SKM-1 treated with dmso at 0.1 percent for 144 hours (cell line): ENCODE results near the gene SLC7A9.

Experiments
- DNase-seq: peaks from one replicate; lab custom pipeline; 2025; ENCODE audit not compliant: unreplicated experiment; lab: John Stamatoyannopoulos, UW

SLC7A9 gene

DNA sequence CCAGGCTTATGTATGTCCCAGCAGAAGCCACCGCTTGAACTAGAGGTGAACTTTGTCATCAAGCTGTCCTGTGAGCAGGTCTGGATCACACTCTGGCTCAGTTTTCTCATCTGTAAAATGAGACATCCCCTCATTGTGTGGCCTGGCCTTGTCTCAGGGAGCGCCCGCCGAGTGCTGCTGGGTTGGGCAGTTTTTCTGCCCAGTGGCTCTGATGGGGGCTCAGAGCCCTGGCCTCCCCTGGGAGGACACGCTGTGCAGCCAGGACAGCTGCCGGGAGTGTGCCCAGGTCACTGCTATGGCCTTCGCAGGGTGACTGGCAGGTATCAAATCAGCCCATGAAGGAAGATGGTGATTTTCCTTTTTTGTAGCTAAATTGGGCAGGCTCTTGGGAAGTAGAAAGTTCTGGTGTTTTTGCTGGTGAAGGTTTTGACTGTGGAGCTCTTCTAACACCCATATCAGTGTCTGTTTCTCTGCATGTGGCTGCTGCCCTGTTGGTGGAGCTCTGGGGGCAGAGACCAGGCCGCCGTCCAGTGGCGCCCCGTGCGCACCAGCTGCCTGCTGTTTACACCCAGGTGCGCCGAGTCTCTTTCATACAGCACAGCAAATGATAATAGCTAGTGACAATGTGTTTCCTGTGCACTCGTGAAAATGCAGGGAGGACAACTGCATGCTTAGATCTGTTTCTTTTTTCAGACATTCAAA, 40.8 kb downstream of the SLC7A9 start:
- DNase-seq, result no peak

DNA sequence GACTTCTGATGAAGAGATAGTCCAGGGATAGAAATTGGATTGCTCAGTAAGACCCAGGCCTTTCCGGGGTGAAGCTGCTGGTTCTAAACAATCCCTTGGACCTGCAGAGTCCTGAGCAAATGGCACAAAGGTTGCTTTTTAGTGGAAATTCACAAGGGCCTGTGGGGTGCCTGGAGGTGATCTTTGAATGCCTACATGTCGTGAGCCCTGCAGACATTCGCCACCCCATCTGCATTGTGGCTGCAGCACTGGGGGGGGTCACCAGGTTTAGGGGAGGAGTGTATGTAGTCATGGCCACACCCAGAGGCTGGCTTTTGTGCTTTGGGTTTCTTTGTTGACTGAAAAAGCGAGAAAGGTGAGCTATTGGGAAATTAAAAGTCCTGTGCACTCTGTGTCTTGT, 41.4 kb downstream of the SLC7A9 start:
- no peak for DNase-seq

DNA sequence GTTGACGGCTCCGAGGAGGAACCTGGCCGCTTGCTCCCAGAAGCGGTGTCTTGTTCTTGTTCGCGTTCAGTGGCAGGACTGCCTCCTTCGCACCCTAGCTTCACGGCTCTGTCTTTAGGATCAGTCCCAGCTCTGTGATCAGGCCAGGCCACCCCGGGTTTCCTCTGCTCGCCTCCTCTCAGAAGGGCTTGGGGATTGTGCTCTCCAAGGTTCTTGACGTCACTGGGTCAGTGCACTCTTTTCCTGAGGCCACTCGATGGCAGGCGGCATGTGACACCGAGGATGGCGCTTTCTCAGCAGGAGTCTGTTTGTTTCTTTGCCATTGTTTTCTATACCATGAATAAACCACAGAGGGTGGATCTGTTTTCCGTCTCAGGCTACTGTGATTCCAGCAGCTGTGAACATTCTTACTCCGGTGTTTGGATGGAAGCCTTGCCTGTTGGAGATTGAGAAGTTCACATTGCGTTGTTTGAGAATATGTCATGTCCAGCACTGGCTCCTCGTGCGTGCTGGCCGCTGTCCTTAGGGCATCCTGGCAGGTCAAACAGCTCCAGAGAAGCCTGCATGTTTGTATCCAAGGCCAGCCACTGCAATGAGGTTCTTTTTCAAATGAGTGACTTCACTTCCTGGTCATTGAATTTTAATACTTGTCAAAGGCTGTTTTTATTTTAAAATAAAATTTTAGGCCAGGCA, 44.5 kb downstream of the SLC7A9 start:
- no peak for DNase-seq

DNA sequence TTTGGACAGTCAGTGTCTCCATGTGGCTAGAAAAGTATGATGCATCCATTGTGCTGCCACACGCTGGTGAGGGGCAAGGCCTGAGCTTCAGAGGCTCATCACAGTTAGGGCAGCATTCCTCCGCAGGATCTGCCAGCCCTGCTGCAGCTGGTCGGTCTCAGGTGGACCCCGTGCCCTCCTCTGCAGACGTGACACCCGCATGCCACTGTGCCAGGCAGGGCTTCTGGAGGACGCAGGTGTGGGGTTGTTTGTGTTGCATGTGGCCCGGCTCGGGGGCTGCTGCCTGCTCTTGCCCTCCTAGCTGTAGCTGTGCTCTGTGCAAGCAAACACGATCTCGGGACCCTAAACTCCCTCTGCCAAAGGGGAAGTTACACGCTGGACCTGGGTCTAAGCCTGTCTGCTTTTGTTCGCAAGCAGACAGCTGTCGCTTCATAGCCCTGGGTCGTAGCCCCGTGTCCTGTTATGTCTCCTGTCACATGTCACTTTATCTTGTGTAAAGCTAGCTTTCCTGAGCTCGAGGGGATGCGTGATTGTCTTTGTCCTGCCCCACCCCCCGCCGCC, 45.3 kb downstream of the SLC7A9 start:
- no peak for DNase-seq

DNA sequence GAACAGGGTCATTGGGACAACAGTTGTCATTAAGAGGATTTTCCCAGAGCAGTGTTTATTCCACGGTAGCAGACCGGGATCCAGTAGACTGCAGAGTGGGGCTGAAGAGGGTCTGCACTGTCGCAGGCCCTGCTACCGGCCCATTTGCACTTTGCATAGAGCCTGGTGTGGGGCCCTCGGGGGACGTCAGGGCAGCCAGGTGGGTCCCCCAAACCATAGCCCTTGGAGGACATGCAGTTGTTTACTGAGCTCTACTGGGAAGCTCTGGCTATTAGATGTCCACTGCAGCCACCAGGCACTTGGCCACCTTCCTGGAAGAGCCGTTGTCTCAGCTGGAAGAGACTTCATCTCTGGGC, 45.8 kb downstream of the SLC7A9 start:
- no peak for DNase-seq

DNA sequence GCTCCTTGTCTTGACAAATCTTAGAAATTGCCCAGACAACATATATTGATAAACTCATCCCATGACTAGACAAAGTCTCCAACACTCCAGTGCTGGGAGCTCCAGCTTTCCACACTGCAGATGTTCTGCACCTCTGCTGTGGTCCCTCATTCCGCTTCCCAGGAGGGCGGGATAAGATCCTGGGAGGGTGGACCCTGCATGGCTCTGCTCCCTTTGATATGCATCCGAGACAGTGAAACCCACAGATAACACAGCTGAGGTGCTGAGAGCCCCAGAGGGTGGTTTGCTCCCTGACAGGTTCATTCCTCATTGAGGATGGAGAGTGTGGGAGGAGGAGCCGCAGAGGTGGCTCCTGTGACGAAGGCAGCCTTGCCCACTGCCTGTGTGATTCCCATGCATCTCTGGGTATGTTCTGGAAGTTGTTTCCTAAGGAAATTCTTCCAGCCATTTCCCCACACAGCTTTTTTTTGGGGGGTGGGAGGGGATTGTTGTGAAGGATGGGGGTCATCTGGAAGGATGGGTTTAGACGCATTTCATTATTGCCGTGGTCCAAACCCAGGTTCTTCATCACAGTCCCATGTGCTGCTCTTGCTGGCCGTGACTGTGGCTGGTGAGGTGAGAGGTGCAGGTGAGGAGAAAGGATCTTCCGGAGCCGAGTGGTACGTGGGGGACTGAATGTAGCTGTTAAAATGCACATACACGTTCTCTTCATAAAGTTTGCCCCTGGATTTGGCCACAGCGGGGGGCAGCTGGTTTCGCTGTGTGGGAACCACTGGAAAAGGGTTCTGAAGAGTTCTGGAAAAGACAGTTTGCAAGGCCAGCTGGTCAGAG, 46.4 kb downstream of the SLC7A9 start:
- DNase-seq, result no peak

DNA sequence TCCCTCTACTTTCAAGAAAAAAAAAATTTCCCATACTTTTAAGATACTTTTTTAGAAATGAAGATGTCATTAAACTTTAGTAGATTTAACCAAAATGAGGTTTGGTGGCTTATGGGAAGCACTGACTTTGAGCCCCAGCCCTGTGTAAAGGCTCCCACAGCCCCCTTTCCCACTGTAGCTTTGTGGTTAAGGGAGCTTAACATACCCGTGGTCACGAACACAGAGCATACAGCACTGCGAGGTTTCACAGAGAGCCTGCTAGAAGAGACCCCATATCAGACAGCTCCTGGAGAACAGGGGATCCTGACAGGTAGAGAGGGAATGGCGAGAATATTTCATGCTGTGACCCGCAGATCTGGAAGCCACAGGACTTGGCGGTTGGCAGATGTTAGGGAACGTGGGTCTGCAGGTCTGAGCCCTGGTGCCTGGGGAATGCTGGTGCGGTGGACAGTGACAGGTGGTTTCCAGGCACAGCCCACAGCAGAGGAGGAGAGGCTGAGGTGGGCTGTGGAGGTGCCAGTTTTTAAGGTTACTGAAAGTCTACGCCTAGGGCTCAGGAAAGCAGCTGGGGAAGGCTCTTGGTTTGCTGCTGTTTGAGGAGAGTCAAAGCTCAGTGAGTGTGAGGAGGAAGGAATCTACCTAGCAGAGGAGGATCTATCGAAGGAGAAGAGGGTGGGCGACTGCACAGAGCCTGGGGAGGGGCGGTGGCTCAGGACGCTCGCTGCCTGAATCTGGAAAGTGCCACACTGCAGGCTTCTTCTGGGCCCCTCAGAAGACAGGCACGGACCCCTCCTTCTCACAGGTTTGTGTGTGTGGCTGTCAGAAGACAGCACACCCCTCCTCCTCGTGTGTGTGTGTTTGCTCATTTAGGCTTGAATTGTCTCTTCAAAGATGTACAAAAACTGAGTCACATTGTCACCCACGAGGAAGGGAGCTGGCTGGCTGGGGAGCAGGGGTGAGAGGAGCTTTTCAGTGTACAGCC, 49.9 kb downstream of the SLC7A9 start:
- DNase-seq, result no peak

DNA sequence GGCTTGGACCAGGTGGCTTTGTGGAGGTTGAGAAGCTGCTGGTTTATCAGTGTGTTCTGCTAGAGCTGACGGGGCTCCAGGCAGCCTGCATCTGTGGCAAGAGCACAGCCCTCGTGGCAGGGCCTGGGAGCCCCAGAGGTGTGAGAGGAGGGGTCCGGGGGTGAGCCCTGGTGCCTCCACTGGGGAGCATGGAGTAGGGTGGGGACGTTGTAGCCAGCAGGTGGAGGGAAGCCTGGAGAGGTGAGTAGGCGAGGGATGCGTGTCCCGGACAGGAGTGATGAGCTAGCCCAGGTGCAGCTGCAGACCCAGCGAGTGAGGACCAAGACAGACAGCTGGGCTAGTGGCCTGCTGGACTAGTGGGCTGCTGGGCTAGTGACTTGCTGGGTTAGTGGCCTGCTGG, 51.0 kb downstream of the SLC7A9 start:
- DNase-seq, result no peak

DNA sequence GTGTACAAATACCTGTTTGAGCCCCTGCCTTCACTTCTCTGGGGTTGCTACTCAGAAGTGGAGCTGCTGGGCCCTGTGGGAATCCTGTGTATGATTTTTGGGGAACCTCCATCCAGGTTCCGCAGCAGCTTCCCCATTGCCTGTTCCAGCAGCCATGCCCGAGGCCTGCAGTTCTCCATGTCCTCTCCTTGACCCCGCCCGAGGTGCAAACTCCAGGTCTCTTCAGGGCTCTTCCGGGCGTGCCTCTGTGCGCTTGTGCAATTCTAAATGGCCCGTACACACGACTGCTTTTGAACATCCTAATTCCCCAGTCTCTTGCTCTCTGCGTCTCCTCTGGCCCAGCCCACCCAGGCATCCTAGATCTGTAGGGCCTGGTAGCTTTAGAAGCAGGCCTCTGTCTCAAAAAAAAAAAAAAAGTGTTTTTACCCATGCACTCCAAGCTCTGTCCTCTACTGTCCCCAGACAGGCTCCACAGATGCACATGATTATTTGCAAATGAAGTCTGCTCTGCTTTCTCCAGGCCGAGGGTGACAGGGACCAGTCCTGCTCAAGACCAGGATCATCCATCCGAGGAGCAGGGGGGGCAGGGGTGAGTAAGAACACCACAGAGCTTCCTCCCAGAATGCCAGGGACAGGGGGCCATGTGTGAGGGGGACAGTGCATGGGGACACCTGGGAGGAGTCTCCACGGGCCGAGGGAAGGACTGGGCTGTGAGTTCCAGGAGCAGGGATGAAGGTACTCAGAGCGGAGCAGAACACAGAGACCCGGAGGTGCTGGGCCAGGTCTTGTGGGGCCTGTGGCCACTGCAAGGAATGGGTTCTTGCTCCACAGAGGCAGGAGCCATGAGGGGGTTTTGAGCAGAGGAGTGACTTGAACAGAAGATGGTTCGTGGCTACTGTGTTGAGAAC, 51.7 kb downstream of the SLC7A9 start:
- DNase-seq, result no peak

DNA sequence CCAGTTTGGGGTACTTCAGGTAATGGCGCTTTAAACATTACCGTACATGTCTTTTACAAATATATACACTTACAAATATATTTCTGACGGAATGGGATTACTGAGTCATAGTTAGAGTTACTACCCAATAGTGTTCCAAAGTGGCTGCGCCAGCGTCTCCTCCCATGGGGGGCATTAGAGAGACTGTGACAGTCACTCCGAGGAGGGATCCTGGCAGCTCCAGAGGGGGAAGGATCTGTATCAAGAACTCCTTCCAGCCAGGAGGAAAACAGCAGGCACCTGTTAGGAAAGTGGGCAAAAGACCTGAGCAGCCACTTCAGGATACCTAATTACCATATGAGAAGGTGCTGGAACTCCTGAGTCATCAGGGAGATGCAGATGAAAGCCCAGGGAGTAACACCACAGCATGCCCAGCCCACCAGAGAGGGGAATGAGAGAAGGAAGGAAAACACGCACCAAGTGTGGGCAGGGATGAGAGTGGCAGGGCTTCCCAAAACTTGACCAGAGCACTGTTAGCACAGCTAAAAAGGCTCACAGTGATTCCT, 52.9 kb downstream of the SLC7A9 start:
- no peak for DNase-seq

DNA sequence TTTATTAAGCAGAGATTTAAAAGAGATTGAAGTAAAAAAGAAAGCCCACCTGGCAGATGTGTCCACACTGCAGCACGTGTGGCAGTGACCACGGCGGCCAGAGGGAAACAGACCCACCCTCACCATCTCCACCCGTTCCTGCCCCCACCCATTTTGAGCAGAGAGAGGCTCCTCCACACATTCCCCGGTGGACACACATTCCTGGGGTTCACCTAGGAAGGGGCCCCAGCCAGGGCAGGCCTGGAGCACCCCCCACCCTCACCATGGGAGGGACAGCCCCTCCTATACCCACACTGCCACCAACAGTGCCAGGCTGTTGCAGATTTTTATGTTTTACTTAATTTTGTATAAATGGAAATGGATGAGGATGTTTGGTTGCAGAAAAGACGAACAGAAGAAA, 54.9 kb downstream of the SLC7A9 start:
- DNase-seq, result no peak

DNA sequence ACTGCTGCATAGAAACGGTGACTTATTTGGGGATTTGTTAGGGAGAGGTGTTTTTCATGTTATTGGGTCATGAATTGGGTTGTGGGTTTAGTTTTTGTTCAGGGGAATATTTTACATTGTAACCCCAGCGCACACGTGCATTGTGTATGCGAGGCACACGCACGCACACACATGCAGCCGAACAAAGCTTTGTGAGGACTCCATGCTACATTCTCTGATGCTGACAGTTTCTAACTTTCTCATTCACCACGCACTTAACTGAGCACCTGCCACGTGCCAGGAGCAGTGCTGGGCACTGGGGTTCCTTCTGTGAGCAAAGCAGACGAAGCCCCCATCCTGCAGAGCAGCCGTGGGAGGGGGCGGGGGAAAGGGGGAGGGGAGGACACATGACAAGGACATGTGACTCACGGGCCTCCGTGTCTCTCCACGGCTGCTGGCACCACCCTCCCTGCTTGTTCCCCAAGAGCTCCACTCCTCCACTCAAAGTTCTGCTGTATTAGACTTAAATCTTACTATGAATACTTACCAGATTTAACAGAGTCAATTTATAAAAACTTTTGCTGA, 55.6 kb downstream of the SLC7A9 start:
- no peak for DNase-seq

DNA sequence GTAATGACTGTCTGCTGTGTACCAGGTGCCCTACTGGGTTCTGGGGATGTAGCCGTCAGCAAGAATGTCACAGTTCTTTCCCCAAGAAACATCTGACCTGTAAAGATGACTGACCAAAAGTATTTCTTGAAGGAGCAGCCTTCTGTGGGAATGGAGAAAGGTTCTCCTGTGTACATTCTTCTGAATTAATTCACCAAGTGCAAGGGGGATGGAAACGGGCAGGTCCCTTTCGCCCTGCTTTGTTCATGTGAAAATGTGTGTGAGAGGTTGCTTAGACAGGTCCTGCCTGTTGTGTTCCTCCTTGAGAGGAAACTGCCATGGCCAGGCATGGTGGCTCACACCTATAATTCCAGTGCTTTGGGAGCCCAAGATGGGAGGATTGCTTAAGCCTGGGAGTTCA, 57.0 kb downstream of the SLC7A9 start:
- no peak for DNase-seq

DNA sequence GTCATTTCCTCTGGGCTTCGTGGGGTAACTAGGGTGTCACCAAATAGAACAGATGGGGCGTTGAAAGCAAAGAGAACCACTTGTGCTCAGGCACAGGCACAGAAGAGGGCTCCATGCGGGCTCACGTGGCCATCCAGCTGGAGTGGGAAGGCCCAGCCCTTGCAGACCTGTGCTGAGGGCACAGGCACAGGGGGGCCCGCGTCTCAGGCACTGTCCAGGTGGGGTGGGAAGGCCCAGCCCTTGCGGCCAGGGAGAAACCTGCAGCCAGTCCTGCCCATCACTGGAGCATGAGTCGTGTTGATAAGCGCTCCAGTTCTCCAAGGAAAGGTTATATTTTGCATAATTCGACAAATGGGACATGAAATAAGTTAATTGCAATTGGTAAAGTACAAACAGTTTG, 57.5 kb downstream of the SLC7A9 start:
- DNase-seq, result no peak

DNA sequence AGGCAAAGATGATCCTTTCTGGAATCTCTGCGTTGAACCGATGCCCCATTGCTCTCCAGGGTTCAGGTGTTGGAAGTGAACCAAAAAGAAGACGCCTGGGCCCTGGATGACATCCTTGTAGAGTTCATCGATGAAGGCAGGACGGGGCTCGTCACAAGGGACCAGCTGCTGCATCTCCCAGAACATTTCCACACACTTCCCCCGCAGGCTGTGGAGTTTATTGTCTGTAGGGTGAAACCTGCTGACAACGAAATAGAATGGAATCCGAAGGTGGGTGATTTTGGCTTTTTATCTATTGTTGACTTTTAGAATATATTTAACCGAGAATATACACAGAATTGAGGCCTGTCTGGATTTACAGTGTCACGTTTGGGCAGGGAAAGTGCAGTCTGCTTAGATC, 58.4 kb downstream of the SLC7A9 start:
- no peak for DNase-seq

DNA sequence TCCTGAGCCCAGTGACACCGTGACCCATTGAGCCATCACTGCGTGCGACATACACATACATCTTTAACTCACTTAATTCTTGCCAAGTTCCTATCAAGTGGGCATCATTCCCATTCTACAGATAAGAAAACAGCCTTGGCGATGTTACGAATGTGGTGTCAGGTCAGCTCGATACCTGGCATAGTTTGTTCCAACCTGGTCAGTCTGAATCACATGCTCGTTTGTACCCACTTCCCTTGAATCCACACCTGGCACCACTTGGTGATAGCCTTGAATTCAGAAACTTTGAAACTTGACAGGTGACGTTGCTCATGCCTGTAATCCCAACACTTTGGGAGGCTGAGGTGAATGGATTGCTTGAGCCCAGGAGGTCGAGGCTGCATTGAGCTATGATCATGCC, 59.1 kb downstream of the SLC7A9 start:
- DNase-seq, result no peak

DNA sequence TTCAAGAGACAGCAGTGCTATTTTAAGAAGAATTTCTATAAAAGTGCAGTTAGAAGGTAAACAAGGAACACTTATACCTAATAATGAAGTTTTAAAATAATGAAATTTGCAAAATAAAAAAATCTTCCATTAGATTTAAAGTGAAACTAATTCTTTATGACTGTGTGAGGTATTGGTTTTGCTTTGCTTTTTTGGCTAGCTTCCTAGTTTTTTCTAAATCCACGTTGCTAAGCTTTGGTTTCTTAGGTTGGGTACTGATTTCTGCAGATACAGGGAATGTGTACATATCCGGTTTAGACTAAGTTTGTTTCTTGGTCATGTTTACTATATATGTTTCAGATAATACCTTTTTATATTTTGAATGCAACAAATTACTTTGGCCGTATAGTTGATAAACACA, 59.8 kb downstream of the SLC7A9 start:
- DNase-seq, result no peak

DNA sequence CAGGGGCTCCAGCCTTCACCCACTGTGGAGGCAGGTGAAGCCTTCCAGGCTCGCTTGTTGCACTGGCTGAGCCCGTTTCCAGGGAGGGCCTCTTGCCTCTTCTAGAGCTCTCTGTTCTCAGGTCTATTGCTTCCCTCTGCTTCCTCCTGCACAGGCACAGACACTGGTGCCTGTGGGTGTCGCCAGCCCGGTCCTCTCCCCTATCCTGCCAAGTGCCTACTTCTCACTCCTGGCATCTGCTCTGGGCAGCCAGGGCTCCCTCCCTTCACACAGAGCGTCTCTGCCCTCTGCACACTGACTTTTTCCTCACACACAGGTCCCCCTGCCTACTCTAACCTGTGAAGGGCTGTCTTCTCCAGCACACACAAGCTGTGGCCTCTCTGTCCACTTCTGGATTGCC, 60.3 kb downstream of the SLC7A9 start:
- no peak for DNase-seq

DNA sequence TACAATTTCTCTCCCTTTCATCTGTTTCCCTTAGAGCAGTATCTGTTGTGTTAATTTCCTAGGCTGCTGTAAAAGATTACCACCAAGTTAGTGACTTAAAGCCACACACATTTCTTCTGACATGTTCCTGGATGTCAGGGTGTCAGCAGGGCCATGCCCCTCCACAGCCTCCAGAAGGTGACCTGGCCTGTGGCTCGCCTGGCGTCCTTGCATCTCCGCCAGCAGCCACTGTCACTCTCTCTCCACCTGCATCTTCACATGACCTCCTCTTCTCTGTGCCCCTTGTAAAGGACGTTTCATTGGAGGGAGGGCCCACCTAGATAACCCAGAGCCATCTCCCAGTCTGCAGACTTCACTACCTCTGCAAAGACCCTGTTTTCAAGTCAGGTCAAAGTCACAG, 61.3 kb downstream of the SLC7A9 start:
- DNase-seq, result no peak
